K562 (cell line): Measurements from ENCODE around the gene ZSCAN22. TPM values are rescaled to one million over a fixed set of nuclear protein-coding genes. Genes with fewer than 3 reads are reported as not detected.

Experiments
- ADNP ChIP-seq: fragments of 200-800 bp; sonication (Bioruptor generic); IDR thresholded peaks from 2 replicates; pipeline ENCODE4 v1.6.1; 2016; ENCODE audit warnings: missing genetic modification characterization, missing compliant biosample characterization
- BACH1 ChIP-seq: fragments of 200-800 bp; sonication (Bioruptor generic); IDR thresholded peaks from 2 replicates; pipeline ENCODE4 v1.6.1; 2016; ENCODE audit warnings: missing genetic modification characterization, missing compliant biosample characterization
- CTBP1 ChIP-seq: fragments of 450-650 bp; IDR thresholded peaks from 2 replicates; pipeline ENCODE4 v1.6.1; 2016; ENCODE audit warnings: borderline replicate concordance
- E2F3 ChIP-seq: fragments of 250-450 bp; sonication (Bioruptor Pico); IDR thresholded peaks from 2 replicates; pipeline ENCODE4 v1.4.0; 2020; ENCODE audit warnings: mild to moderate bottlenecking
- GTF2F1 ChIP-seq: IDR thresholded peaks from 2 replicates; pipeline ENCODE4 v1.6.1; 2011; ENCODE audit warnings: low read depth, low read length, improper control_type of control experiment
- HLTF ChIP-seq: fragments of 450-650 bp; IDR thresholded peaks from 2 replicates; pipeline ENCODE4 v1.6.1; 2016
- PHB ChIP-seq: fragments of 250-450 bp; sonication (Bioruptor Pico); IDR thresholded peaks from 2 replicates; pipeline ENCODE4 v1.5.0; 2021
- POLR2AphosphoS2 ChIP-seq: IDR thresholded peaks from 2 replicates; pipeline ENCODE4 v1.6.1; 2012; ENCODE audit warnings: low read length, improper control_type of control experiment
- SIN3A ChIP-seq, 2 experiments: fragments of 150-350 bp in 1 of 2; IDR thresholded peaks; 2 replicates each; pipeline ENCODE4 v1.6.1; 2011 to 2016; ENCODE audit warnings: borderline replicate concordance in 2 of 2, low read depth in 2 of 2, low read length in 2 of 2, mild to moderate bottlenecking in 2 of 2, moderate library complexity in 2 of 2; ENCODE audit not compliant: control insufficient read depth in 1 of 2
- SP2 ChIP-seq: IDR thresholded peaks from 2 replicates; pipeline ENCODE4 v1.6.1; 2011; ENCODE audit warnings: mild to moderate bottlenecking, low read depth, low read length, moderate library complexity; ENCODE audit not compliant: poor library complexity, severe bottlenecking; ENCODE audit errors: extremely low read depth
- SRF ChIP-seq, 2 experiments: fragments of 250-450, 450-650 bp in 1 of 2; sonication (Bioruptor Pico) in 1 of 2; sonication (generic) in 1 of 2; formaldehyde crosslinking; IDR thresholded peaks; 2 replicates each; pipeline versions ENCODE4 v1.5.0 to v1.5.1; 2020 to 2022; ENCODE audit warnings: mild to moderate bottlenecking in 1 of 2, missing genetic modification reagents in 1 of 2
- ZNF583 ChIP-seq: fragments of 250-450 bp; sonication (Bioruptor Pico); IDR thresholded peaks from 2 replicates; pipeline ENCODE4 v1.4.0; 2020
- polyA plus RNA-seq, 8 experiments: library from polyadenylated mRNA; depleted of rRNA in 4 of 8; stranded (reverse) in 5 of 8; unstranded in 3 of 8; fragments of >200 nt; fragmentation: Nextera tagmentation in 2 of 8; fragmentation: Illumina TruSeq in 1 of 8; extraction: Ambion mirVana in 2 of 8; extraction: Trizol in 1 of 8; gene quantifications; 2 replicates each; pipeline versions ENCODE4 v1.2.1 to v1.2.3, GENCODE V29; 2011 to 2014; ENCODE audit warnings: inconsistent platforms in 1 of 8, missing spikeins in 1 of 8
- total RNA-seq, 7 experiments: library from RNA; depleted of rRNA in 6 of 7; stranded (reverse); fragments of >200 nt in 6 of 7; fragmentation: Illumina TruSeq in 2 of 7; extraction: Trizol in 2 of 7; gene quantifications; 2 replicates each; pipeline versions ENCODE4 v1.2.1 to v1.2.3, GENCODE V29; 2011 to 2021; ENCODE audit warnings: low replicate concordance in 1 of 7
- TF ChIP-seq, protein P1 (sequence below): fragments of 450-650 bp; IDR thresholded peaks from 2 replicates; pipeline ENCODE4 v1.6.1; 2016; ENCODE audit warnings: borderline replicate concordance
- TF ChIP-seq, protein P2 (sequence below): sonication (generic); formaldehyde crosslinking; IDR thresholded peaks from 2 replicates; pipeline ENCODE4 v1.8.0; 2023; ENCODE audit warnings: mild to moderate bottlenecking, missing genetic modification reagents
- TF ChIP-seq, protein P3 (sequence below): fragments of 250-450 bp; sonication (Bioruptor Pico); IDR thresholded peaks from 2 replicates; pipeline ENCODE4 v1.4.0; 2020; ENCODE audit warnings: mild to moderate bottlenecking, moderate library complexity, borderline replicate concordance
- TF ChIP-seq, protein P4 (sequence below): sonication (generic); formaldehyde crosslinking; IDR thresholded peaks from 2 replicates; pipeline ENCODE4 v1.8.1; 2023; ENCODE audit warnings: mild to moderate bottlenecking, missing genetic modification reagents

ZSCAN22 gene
- total and polyA plus RNA-seq, 9 of the 15 experiments (the other 6 are each of a cell fraction or from before 2014, with no cell fraction given), result 0.98 to 5.3 (median 3.0) TPM

DNA sequence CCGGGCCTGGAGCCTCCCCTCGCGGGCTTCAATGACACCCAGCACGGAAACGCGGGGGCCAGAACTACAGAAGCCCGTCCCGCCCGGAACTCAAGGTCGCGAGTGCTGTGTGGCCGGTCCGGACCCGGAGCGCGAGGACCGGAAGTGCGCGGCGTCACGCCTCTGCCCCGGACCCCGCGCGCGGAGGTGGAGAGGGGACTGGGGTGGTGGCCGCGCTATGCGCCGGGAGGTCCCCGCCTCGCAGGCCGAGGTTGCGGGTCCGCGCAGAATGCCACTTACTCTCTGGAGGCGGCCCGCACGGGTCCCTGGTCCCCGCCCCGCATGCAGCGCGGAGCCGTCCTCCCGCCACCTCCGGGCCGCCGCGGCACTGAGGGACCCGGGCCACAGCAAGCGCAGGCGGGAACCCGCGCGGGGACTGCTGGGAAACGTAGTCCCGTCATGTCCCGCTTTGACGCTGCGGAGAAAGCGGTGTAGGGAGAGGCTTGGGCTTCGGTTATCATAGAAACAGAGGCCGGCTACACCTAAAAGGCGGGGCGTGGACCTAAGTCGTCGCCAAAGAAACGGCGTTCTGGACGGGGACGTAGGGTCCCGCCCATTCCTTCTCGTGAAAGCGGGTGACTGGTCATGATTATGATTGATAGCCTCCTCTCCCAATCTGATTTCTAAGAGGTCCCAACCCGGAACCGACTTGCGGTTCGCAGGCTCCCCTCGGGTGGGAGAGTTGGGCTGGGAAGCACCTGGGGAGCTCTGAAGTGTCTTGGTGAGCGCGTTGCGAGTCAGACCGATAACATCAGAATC lies 54.1 kb downstream of the ZSCAN22 start, which contains the start of gene ZNF837 (continued):
- TF ChIP-seq, protein P1, sequence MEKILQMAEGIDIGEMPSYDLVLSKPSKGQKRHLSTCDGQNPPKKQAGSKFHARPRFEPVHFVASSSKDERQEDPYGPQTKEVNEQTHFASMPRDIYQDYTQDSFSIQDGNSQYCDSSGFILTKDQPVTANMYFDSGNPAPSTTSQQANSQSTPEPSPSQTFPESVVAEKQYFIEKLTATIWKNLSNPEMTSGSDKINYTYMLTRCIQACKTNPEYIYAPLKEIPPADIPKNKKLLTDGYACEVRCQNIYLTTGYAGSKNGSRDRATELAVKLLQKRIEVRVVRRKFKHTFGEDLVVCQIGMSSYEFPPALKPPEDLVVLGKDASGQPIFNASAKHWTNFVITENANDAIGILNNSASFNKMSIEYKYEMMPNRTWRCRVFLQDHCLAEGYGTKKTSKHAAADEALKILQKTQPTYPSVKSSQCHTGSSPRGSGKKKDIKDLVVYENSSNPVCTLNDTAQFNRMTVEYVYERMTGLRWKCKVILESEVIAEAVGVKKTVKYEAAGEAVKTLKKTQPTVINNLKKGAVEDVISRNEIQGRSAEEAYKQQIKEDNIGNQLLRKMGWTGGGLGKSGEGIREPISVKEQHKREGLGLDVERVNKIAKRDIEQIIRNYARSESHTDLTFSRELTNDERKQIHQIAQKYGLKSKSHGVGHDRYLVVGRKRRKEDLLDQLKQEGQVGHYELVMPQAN, result peak; percentile 57; the same call in 1 of the 2 replicates
- TF ChIP-seq SRF (CRISPR knock-in tag; IDR thresholded peaks at IDR 0.05) (peak; percentile 6 to 69; a peak in 1 of 4 replicates), ZNF583 (CRISPR knock-in tag) (no peak), CTBP1 (peak; percentile 91), E2F3 (CRISPR knock-in tag) (peak; percentile 94), BACH1 (tag) (no peak), GTF2F1 (peak; percentile 75; the same call in 1 of the 2 replicates), SIN3A (IDR thresholded peaks at IDR 0.05; ENCODE audit: borderline replicate concordance in 2 of 2, control insufficient read depth in 1 of 2, low read depth in 2 of 2, low read length in 2 of 2) (peak; percentile 73 to 91), ADNP (tag) (no peak), HLTF (peak; percentile 69; the same call in 1 of the 2 replicates), SP2 (peak; percentile 70), PHB (CRISPR knock-in tag) (no peak), POLR2AphosphoS2 (no peak)
- TF ChIP-seq, protein P2, sequence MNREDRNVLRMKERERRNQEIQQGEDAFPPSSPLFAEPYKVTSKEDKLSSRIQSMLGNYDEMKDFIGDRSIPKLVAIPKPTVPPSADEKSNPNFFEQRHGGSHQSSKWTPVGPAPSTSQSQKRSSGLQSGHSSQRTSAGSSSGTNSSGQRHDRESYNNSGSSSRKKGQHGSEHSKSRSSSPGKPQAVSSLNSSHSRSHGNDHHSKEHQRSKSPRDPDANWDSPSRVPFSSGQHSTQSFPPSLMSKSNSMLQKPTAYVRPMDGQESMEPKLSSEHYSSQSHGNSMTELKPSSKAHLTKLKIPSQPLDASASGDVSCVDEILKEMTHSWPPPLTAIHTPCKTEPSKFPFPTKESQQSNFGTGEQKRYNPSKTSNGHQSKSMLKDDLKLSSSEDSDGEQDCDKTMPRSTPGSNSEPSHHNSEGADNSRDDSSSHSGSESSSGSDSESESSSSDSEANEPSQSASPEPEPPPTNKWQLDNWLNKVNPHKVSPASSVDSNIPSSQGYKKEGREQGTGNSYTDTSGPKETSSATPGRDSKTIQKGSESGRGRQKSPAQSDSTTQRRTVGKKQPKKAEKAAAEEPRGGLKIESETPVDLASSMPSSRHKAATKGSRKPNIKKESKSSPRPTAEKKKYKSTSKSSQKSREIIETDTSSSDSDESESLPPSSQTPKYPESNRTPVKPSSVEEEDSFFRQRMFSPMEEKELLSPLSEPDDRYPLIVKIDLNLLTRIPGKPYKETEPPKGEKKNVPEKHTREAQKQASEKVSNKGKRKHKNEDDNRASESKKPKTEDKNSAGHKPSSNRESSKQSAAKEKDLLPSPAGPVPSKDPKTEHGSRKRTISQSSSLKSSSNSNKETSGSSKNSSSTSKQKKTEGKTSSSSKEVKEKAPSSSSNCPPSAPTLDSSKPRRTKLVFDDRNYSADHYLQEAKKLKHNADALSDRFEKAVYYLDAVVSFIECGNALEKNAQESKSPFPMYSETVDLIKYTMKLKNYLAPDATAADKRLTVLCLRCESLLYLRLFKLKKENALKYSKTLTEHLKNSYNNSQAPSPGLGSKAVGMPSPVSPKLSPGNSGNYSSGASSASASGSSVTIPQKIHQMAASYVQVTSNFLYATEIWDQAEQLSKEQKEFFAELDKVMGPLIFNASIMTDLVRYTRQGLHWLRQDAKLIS (CRISPR knock-in tag), result 0 out of 2 replicates have a peak, but pooled peaks have one; percentile 11
- TF ChIP-seq, protein P3, sequence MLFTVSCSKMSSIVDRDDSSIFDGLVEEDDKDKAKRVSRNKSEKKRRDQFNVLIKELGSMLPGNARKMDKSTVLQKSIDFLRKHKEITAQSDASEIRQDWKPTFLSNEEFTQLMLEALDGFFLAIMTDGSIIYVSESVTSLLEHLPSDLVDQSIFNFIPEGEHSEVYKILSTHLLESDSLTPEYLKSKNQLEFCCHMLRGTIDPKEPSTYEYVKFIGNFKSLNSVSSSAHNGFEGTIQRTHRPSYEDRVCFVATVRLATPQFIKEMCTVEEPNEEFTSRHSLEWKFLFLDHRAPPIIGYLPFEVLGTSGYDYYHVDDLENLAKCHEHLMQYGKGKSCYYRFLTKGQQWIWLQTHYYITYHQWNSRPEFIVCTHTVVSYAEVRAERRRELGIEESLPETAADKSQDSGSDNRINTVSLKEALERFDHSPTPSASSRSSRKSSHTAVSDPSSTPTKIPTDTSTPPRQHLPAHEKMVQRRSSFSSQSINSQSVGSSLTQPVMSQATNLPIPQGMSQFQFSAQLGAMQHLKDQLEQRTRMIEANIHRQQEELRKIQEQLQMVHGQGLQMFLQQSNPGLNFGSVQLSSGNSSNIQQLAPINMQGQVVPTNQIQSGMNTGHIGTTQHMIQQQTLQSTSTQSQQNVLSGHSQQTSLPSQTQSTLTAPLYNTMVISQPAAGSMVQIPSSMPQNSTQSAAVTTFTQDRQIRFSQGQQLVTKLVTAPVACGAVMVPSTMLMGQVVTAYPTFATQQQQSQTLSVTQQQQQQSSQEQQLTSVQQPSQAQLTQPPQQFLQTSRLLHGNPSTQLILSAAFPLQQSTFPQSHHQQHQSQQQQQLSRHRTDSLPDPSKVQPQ (CRISPR knock-in tag), result no peak
- TF ChIP-seq, protein P4, sequence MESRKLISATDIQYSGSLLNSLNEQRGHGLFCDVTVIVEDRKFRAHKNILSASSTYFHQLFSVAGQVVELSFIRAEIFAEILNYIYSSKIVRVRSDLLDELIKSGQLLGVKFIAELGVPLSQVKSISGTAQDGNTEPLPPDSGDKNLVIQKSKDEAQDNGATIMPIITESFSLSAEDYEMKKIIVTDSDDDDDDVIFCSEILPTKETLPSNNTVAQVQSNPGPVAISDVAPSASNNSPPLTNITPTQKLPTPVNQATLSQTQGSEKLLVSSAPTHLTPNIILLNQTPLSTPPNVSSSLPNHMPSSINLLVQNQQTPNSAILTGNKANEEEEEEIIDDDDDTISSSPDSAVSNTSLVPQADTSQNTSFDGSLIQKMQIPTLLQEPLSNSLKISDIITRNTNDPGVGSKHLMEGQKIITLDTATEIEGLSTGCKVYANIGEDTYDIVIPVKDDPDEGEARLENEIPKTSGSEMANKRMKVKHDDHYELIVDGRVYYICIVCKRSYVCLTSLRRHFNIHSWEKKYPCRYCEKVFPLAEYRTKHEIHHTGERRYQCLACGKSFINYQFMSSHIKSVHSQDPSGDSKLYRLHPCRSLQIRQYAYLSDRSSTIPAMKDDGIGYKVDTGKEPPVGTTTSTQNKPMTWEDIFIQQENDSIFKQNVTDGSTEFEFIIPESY (CRISPR knock-in tag), result peak; percentile 71; the same call in 1 of the 2 replicates
